H1 (cell line): ENCODE measurements around the gene PCDHA10. TPM values are rescaled to one million over a fixed set of nuclear protein-coding genes. Genes with fewer than 3 reads are reported as not detected.
"Not testable (repeated sequence)": the region's sequence is repeated elsewhere in the genome, so short reads cannot be mapped to it uniquely, and the experiment has no call there.

Experiments
- CTCF ChIA-PET: fragments of 300-600 bp; sonication (Branson Sonifier 250); formaldehyde crosslinking; loops from one replicate; lab custom pipeline; 2021; ENCODE audit not compliant: partially characterized antibody; lab: Charles Lee
- POLR2A ChIA-PET: fragments of 300-600 bp; sonication (Branson Sonifier 250); formaldehyde crosslinking; loops from one replicate; lab custom pipeline; 2021; ENCODE audit warnings: inconsistent platforms; ENCODE audit not compliant: partially characterized antibody; lab: Charles Lee
- DNase-seq, 2 experiments: peaks; one replicate each; pipeline versions ENCODE4 v3.0.0 to v3.0.0-alpha.2; 2010 to 2022; ENCODE audit warnings: low spot score in 2 of 2, low read depth in 1 of 2, mixed read lengths in 1 of 2
- FAIRE-seq: peaks from 2 replicates; lab custom pipeline; 2011; peaks lifted over from hg19 to GRCh38; lab: Jason Lieb, UNC
- H2AFZ ChIP-seq: 2 replicates; pipeline ENCODE4 v1.8.1; 2012; ENCODE audit warnings: low read length, inconsistent platforms
- H2AK5ac ChIP-seq: 2 replicates; pipeline ENCODE4 v1.6.1; 2013; ENCODE audit warnings: low read depth, low read length
- H2BK120ac ChIP-seq: replicated peaks from 2 replicates; pipeline ENCODE3; 2013; ENCODE audit warnings: low read depth, low read length, inconsistent platforms
- H2BK12ac ChIP-seq: 2 replicates; pipeline ENCODE4 v1.6.1; 2013; ENCODE audit warnings: low read depth, low read length
- H2BK15ac ChIP-seq: 2 replicates; pipeline ENCODE4 v1.6.1; 2013; ENCODE audit warnings: low read length
- H2BK20ac ChIP-seq: 2 replicates; pipeline ENCODE4 v1.6.1; 2013; ENCODE audit warnings: low read length
- H2BK5ac ChIP-seq: 2 replicates; pipeline ENCODE4 v1.6.1; 2013; ENCODE audit warnings: low read depth, low read length
- H3K14ac ChIP-seq: 2 replicates; pipeline ENCODE4 v1.6.1; 2013; ENCODE audit warnings: inconsistent platforms; ENCODE audit not compliant: insufficient read length
- H3K18ac ChIP-seq: 2 replicates; pipeline ENCODE4 v1.6.1; 2013; ENCODE audit warnings: low read length; ENCODE audit errors: extremely low read depth
- H3K23ac ChIP-seq: 2 replicates; pipeline ENCODE4 v1.6.1; 2013; ENCODE audit warnings: inconsistent platforms; ENCODE audit not compliant: insufficient read length
- H3K23me2 ChIP-seq: 2 replicates; pipeline ENCODE4 v1.6.1; 2013; ENCODE audit warnings: low read depth, low read length
- H3K27ac ChIP-seq: 2 replicates; pipeline ENCODE4 v1.6.1; 2011; ENCODE audit warnings: low read depth, low read length, inconsistent platforms
- H3K27me3 ChIP-seq, 4 experiments: replicated peaks in 1 of 4; 1 replicate in 1 of 4; 2 replicates in 3 of 4; pipeline versions ENCODE4 v1.6.1 to v1.8.1; 2011 to 2013; ENCODE audit warnings: low read length in 3 of 4, mild to moderate bottlenecking in 3 of 4, inconsistent platforms in 2 of 4, mixed read lengths in 2 of 4, moderate library complexity in 1 of 4; ENCODE audit not compliant: control insufficient read depth in 3 of 4, insufficient read depth in 3 of 4; ENCODE audit errors: extremely low read depth in 1 of 4
- H3K36me3 ChIP-seq, 4 experiments: 2 replicates each; pipeline versions ENCODE4 v1.6.1 to v1.8.1; 2011 to 2013; ENCODE audit warnings: mild to moderate bottlenecking in 4 of 4, low read length in 3 of 4, moderate library complexity in 2 of 4, control low read depth in 1 of 4, inconsistent platforms in 1 of 4; ENCODE audit not compliant: insufficient read depth in 4 of 4, control insufficient read depth in 2 of 4
- H3K4ac ChIP-seq: replicated peaks from 2 replicates; pipeline ENCODE3; 2013; ENCODE audit warnings: low read length, low read depth, mixed read lengths, inconsistent platforms; ENCODE audit not compliant: insufficient read length
- H3K4me1 ChIP-seq, 4 experiments: replicated peaks in 1 of 4; 1 replicate in 1 of 4; 2 replicates in 3 of 4; pipeline versions ENCODE4 v1.6.1 to v1.8.1; 2011 to 2013; ENCODE audit warnings: low read length in 3 of 4, inconsistent platforms in 2 of 4, mixed read lengths in 1 of 4; ENCODE audit not compliant: insufficient read depth in 4 of 4, control insufficient read depth in 3 of 4
- H3K4me2 ChIP-seq, 2 experiments: 2 replicates each; pipeline versions ENCODE4 v1.6.1 to v1.8.1; 2011 to 2013; ENCODE audit warnings: low read depth in 2 of 2, low read length in 2 of 2, control low read depth in 1 of 2, inconsistent platforms in 1 of 2, mild to moderate bottlenecking in 1 of 2; ENCODE audit not compliant: insufficient read depth in 1 of 2
- H3K4me3 ChIP-seq, 4 experiments: fragments of 200-600, 300-600 bp in 1 of 4; sonication (generic), shearing (Covaris generic), sonication (Bioruptor Twin) in 1 of 4; 2 replicates each; pipeline versions ENCODE4 v1.5.1 to v1.8.1; 2011 to 2016; ENCODE audit warnings: low read length in 4 of 4, low read depth in 3 of 4, control low read depth in 2 of 4, inconsistent platforms in 2 of 4, mild to moderate bottlenecking in 2 of 4, mixed read lengths in 1 of 4, moderate library complexity in 1 of 4; ENCODE audit not compliant: insufficient read depth in 2 of 4; ENCODE audit errors: extremely low read depth in 1 of 4
- H3K56ac ChIP-seq: replicated peaks from 2 replicates; pipeline ENCODE3; 2013; ENCODE audit warnings: low read depth, mild to moderate bottlenecking, mixed read lengths, low read length, inconsistent platforms; ENCODE audit not compliant: insufficient read length
- H3K79me1 ChIP-seq: 2 replicates; pipeline ENCODE4 v1.6.1; 2013; ENCODE audit warnings: low read depth, low read length, control low read depth
- H3K79me2 ChIP-seq, 2 experiments: 2 replicates each; pipeline versions ENCODE4 v1.6.1 to v1.8.1; 2012 to 2013; ENCODE audit warnings: low read length in 2 of 2, mild to moderate bottlenecking in 2 of 2, inconsistent platforms in 1 of 2; ENCODE audit not compliant: insufficient read depth in 2 of 2, control insufficient read depth in 1 of 2
- H3K9ac ChIP-seq, 4 experiments: replicated peaks in 1 of 4; 1 replicate in 1 of 4; 2 replicates in 3 of 4; pipeline versions ENCODE4 v1.6.1 to v1.8.1; 2011 to 2013; ENCODE audit warnings: low read depth in 3 of 4, low read length in 3 of 4, control low read depth in 2 of 4, mild to moderate bottlenecking in 2 of 4, moderate library complexity in 2 of 4, inconsistent platforms in 1 of 4; ENCODE audit errors: extremely low read depth in 1 of 4
- H3K9me3 ChIP-seq, 2 experiments: 2 replicates each; pipeline versions ENCODE4 v1.6.1 to v1.8.1; 2012 to 2013; ENCODE audit warnings: mild to moderate bottlenecking in 2 of 2, moderate library complexity in 2 of 2, control low read depth in 1 of 2, inconsistent platforms in 1 of 2, low read depth in 1 of 2, low read length in 1 of 2, mixed read lengths in 1 of 2; ENCODE audit not compliant: insufficient read depth in 2 of 2
- H4K20me1 ChIP-seq, 2 experiments: replicated peaks in 1 of 2; 2 replicates each; pipeline versions ENCODE3 to v1.8.1; 2011 to 2013; ENCODE audit warnings: inconsistent platforms in 2 of 2, low read length in 2 of 2, mild to moderate bottlenecking in 1 of 2; ENCODE audit not compliant: insufficient read depth in 2 of 2, control insufficient read depth in 1 of 2
- H4K5ac ChIP-seq: 2 replicates; pipeline ENCODE4 v1.6.1; 2013; ENCODE audit warnings: low read length, low read depth, mixed read lengths, inconsistent platforms; ENCODE audit not compliant: insufficient read length
- H4K8ac ChIP-seq: 2 replicates; pipeline ENCODE4 v1.8.0; 2013; ENCODE audit warnings: mild to moderate bottlenecking, moderate library complexity, low read length, inconsistent platforms; ENCODE audit not compliant: insufficient read depth; ENCODE audit errors: extremely low read depth
- H4K91ac ChIP-seq: replicated peaks from 2 replicates; pipeline ENCODE3; 2013; ENCODE audit warnings: low read length, mixed read lengths, inconsistent platforms; ENCODE audit not compliant: insufficient read length
- WGBS, 2 experiments: shearing (Covaris generic) in 1 of 2; methylation state at CpG; one replicate each; pipeline versions ENCODE4 v1.1.6 to v1.1.7; 2013 to 2015; ENCODE audit warnings: low lambda C conversion rate in 2 of 2, mixed read lengths in 2 of 2, inconsistent platforms in 1 of 2, low coverage in 1 of 2, missing lambda C conversion rate in 1 of 2; ENCODE audit not compliant: insufficient replicate concordance in 2 of 2, insufficient coverage in 1 of 2, insufficient read length in 1 of 2; ENCODE audit errors: extremely low coverage in 1 of 2, missing lambda C conversion rate in 1 of 2; 5-methylcytosine and 5-hydroxymethylcytosine counted together
- polyA plus RNA-seq, 7 experiments: library from polyadenylated mRNA; depleted of rRNA in 3 of 7; stranded (reverse) in 5 of 7; unstranded in 2 of 7; fragments of >200 nt in 5 of 7; fragments of 200-250 nt in 2 of 7; gene quantifications; 1 replicate in 5 of 7; 2 replicates in 1 of 7; 4 replicates in 1 of 7; pipeline versions ENCODE4 v1.2.1 to v1.2.3, GENCODE V29; 2011 to 2013; ENCODE audit warnings: missing spikeins in 2 of 7, mixed read lengths in 2 of 7
- total RNA-seq: library from RNA; stranded (reverse); fragmentation: NEBNext Ultra II Directional; extraction: Animal tissue kit (Norgen Biotek cat#: 25700); gene quantifications from 2 replicates; pipeline ENCODE4 v1.2.1, GENCODE V29; 2021

The PCDHA10 gene
- total and polyA plus RNA-seq, 2 of the 8 experiments (the other 6 are each of a cell fraction or from before 2014, with no cell fraction given) = 2.8 to 5.4 TPM

DNA sequence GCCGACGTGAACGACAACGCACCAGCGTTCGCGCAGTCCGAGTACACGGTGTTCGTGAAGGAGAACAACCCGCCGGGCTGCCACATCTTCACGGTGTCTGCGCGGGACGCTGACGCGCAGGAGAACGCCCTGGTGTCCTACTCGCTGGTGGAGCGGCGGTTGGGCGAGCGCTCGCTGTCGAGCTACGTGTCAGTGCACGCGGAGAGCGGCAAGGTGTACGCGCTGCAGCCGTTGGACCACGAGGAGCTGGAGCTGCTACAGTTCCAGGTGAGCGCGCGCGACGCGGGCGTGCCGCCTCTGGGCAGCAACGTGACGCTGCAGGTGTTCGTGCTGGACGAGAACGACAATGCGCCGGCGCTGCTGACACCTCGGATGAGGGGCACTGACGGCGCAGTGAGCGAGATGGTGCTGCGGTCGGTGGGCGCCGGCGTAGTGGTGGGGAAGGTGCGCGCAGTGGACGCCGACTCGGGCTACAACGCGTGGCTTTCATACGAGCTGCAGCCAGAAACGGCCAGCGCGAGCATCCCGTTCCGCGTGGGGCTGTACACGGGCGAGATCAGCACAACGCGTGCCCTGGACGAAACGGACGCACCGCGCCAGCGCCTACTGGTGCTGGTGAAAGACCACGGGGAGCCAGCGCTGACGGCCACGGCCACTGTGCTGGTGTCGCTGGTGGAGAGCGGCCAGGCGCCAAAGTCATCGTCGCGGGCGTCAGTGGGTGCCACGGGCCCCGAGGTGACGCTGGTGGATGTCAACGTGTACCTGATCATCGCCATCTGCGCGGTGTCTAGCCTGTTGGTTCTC is 5.7 kb upstream of the PCDHA10 start:
- H3K9ac ChIP-seq, H3K9me3 ChIP-seq, H3K4me3 ChIP-seq, H3K27me3 ChIP-seq, H3K4ac ChIP-seq, H3K18ac ChIP-seq, H3K23ac ChIP-seq, H2BK120ac ChIP-seq, H2BK12ac ChIP-seq, H4K91ac ChIP-seq, H3K79me1 ChIP-seq, H3K56ac ChIP-seq, DNase-seq, H2BK5ac ChIP-seq, FAIRE-seq, H4K5ac ChIP-seq, H2BK15ac ChIP-seq, H3K79me2 ChIP-seq, H2AK5ac ChIP-seq, H3K4me2 ChIP-seq, POLR2A ChIA-PET, H3K27ac ChIP-seq, H3K23me2 ChIP-seq, H3K4me1 ChIP-seq, H4K20me1 ChIP-seq, H3K14ac ChIP-seq, H4K8ac ChIP-seq, H2AFZ ChIP-seq, H2BK20ac ChIP-seq: not testable (repeated sequence)
- CTCF ChIA-PET = interaction anchor here (1.5 kb wide), 1 partner anchor 16 kb away, joined by 4 read pairs; the partner anchor contains the start of gene PCDHA7
- 97% methylated on average over 29 of the region's 101 CpGs; no CpG with 5 or more reads in 1 of the 2 experiments for WGBS, 2 experiments
- peaks cover 0 to 10% (median 0%) of the 10 kb centered on the region in 4 experiments; a peak in 1 of 8 replicates for H3K36me3 ChIP-seq
